SIG-M5 treated with dmso at 0.1 percent for 504 hours (cell line): ENCODE results near the gene COL21A1.

Experiments
- DNase-seq: peaks from one replicate; lab custom pipeline; 2025; ENCODE audit not compliant: unreplicated experiment; lab: John Stamatoyannopoulos, UW

The COL21A1 gene

GRCh38 chr6:56140090-56140489 is 107.3 kb downstream of the COL21A1 start:
- DNase-seq, result no peak

- DNase-seq, result no peak
Measured at GRCh38 chr6:56115715-56116114, 131.7 kb downstream of the COL21A1 start.

GRCh38 chr6:56109149-56109548 is 138.2 kb downstream of the COL21A1 start:
- no peak for DNase-seq

- DNase-seq, result no peak
Measured at GRCh38 chr6:56106231-56106630, 141.1 kb downstream of the COL21A1 start.

GRCh38 chr6:56104591-56104990 is 142.8 kb downstream of the COL21A1 start:
- DNase-seq, result no peak

GRCh38 chr6:56102216-56102615 is 145.2 kb downstream of the COL21A1 start:
- DNase-seq, result no peak

- peak; percentile 98 for DNase-seq
Measured at GRCh38 chr6:56101141-56101553, 146.2 kb downstream of the COL21A1 start.

GRCh38 chr6:56096946-56097621 is 150.3 kb downstream of the COL21A1 start:
- DNase-seq, result no peak

GRCh38 chr6:56096541-56096940 is 150.8 kb downstream of the COL21A1 start:
- no peak for DNase-seq

GRCh38 chr6:56093776-56094175 is 153.6 kb downstream of the COL21A1 start:
- DNase-seq, result peak; percentile 43

- peak; percentile 80 for DNase-seq
Measured at GRCh38 chr6:56091159-56091869, 156.1 kb downstream of the COL21A1 start.

GRCh38 chr6:56088641-56089040 is 158.7 kb downstream of the COL21A1 start:
- no peak for DNase-seq

GRCh38 chr6:56087421-56087820 is 160.0 kb downstream of the COL21A1 start:
- no peak for DNase-seq

- DNase-seq, result no peak
Measured at GRCh38 chr6:56079751-56080540, 167.4 kb downstream of the COL21A1 start.

GRCh38 chr6:56076033-56076432 is 171.3 kb downstream of the COL21A1 start:
- DNase-seq, result no peak

- no peak for DNase-seq
Measured at GRCh38 chr6:56073761-56074160, 173.6 kb downstream of the COL21A1 start.

GRCh38 chr6:56073315-56073714 is 174.1 kb downstream of the COL21A1 start:
- DNase-seq, result no peak

- no peak for DNase-seq
Measured at GRCh38 chr6:56072856-56073255, 174.5 kb downstream of the COL21A1 start.

GRCh38 chr6:56065408-56065807 is 182.0 kb downstream of the COL21A1 start:
- DNase-seq, result no peak

GRCh38 chr6:56062836-56063235 is 184.5 kb downstream of the COL21A1 start:
- DNase-seq, result no peak

- DNase-seq, result no peak
Measured at GRCh38 chr6:56058636-56059035, 188.7 kb downstream of the COL21A1 start.
